Measurements from ENCODE around the gene PPP6R2. TPM values are rescaled to one million over a fixed set of nuclear protein-coding genes. Genes with fewer than 3 reads are reported as not detected.
"Not testable (repeated sequence)": the region's sequence is repeated elsewhere in the genome, so short reads cannot be mapped to it uniquely, and the experiment has no call there.

The PPP6R2 gene
- polyA plus RNA-seq, 1 experiment: 46.4 TPM

DNA sequence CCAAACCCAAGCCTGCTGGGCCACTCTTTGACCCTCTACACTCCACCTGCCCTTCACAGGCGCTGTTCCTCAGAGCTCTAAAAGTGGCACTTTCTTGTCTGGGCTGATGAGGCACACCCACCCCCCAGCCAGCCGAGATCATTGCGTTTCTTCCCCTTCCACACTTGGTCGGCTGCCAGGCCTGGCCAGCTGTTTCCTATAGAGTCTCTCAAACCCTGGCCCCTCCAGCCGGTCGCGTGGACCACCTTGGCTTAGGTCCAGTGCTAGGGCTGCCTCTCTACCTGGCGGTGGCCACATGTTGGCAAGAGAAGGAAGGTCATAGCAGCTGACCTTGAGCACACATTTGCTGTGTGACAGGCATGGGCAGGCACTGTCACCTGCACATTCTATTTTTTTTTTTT is 60.6 kb downstream of the PPP6R2 start:
- peaks cover 8% of the 10 kb centered on the region; the same call in 1 of the 2 replicates for H3K36me3 ChIP-seq (ENCODE audit: control insufficient read depth, insufficient read depth, low read length)
- H3K27me3 ChIP-seq (ENCODE audit: control insufficient read depth, insufficient read depth, low read length): no peaks in the 10 kb centered on the region
- POLR2A ChIA-PET: interaction anchor here (0.6 kb wide), 1 partner anchor 18 kb away, joined by 14 read pairs; no protein-coding TSS in a partner anchor
- no peak for TF ChIP-seq CTCF (IDR thresholded peaks at IDR 0.05; ENCODE audit: insufficient read depth, low read depth, low read length)
- CTCF ChIA-PET: no interaction called here
- no peak for DNase-seq (ENCODE audit: low read depth)
- no peak overlapping the region for H3K4me3 ChIP-seq (ENCODE audit: low read depth, low read length)

DNA sequence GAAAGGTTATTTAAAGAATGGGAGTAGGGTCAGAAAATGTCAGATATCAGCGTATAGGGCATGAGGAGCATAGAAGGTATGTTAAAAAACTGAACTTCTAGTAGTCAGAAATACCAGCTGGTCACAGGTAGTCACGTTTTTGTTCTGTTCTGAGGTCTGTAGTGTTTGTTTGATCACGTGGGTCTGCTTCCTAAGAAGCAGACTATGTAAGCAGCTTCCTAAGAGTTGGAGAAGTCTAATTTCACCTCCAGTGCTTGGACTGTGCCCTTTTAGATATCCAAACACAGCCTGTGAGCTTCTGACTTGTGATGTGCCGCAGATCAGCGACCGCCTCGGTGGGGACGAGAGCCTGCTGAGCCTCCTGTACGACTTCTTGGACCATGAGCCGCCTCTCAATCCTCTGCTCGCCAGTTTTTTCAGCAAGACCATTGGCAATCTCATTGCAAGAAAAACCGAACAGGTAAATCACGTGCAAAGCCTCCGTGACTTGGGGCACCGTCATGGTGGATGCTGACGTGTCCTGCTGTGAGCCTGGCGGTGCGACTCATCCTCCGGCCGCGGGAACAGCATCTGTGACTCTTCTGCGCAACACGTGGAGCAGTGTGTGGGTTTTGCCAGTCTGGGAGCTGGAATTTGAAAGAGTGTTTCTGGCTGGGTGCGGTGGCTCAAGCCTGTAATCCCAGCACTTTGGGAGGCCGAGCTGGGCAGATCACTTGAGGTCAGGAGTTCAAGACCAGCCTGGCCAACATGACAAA is 63.5 kb downstream of the PPP6R2 start:
- no peak overlapping the region for H3K4me3 ChIP-seq (ENCODE audit: low read depth, low read length)
- H3K36me3 ChIP-seq (ENCODE audit: control insufficient read depth, insufficient read depth, low read length): peaks cover 6% of the 10 kb centered on the region; the same call in 1 of the 2 replicates
- no peak for DNase-seq (ENCODE audit: low read depth)
- TF ChIP-seq CTCF (IDR thresholded peaks at IDR 0.05; ENCODE audit: insufficient read depth, low read depth, low read length): no peak
- no peaks in the 10 kb centered on the region for H3K27me3 ChIP-seq (ENCODE audit: control insufficient read depth, insufficient read depth, low read length)
- ChIA-PET CTCF (interaction anchor here (0.8 kb wide), 1 partner anchor 22 kb away, joined by 3 read pairs; no protein-coding TSS in a partner anchor), POLR2A (no interaction called here)

DNA sequence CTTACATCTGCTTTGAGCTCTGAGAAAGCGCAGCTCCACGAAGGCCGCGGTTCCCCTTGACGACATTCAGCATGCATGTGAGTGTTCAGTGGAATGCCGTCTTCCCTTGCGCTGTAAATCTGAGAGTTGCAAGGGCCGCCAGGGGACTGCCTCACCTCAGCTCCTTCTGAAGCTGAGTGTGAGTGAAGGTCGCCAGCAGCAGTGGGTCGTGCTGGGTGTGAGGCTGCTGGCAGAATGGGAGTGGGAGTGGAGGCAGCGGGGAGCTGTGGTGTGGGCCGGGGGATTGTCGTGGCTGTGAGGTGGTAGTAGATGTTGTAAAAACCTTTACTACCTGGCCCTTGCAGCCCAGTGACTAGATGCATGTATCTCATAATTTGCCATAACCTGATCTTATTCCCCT is 65.2 kb downstream of the PPP6R2 start:
- Histone ChIP-seq H3K36me3 (ENCODE audit: control insufficient read depth, insufficient read depth, low read length) (peaks cover 6% of the 10 kb centered on the region; the same call in 1 of the 2 replicates), H3K27me3 (ENCODE audit: control insufficient read depth, insufficient read depth, low read length) (no peaks in the 10 kb centered on the region), H3K4me3 (ENCODE audit: low read depth, low read length) (no peak overlapping the region)
- ChIA-PET POLR2A (no interaction called here), CTCF (interaction anchor here (1.4 kb wide), 1 partner anchor 118 kb away, joined by 5 read pairs; no protein-coding TSS in a partner anchor)
- DNase-seq (ENCODE audit: low read depth): no peak
- no peak for TF ChIP-seq CTCF (IDR thresholded peaks at IDR 0.05; ENCODE audit: insufficient read depth, low read depth, low read length)

GRCh38 chr22:50408954-50409353 is 65.8 kb downstream of the PPP6R2 start:
- not testable (repeated sequence) for H3K4me3 ChIP-seq (ENCODE audit: low read depth, low read length)

DNA sequence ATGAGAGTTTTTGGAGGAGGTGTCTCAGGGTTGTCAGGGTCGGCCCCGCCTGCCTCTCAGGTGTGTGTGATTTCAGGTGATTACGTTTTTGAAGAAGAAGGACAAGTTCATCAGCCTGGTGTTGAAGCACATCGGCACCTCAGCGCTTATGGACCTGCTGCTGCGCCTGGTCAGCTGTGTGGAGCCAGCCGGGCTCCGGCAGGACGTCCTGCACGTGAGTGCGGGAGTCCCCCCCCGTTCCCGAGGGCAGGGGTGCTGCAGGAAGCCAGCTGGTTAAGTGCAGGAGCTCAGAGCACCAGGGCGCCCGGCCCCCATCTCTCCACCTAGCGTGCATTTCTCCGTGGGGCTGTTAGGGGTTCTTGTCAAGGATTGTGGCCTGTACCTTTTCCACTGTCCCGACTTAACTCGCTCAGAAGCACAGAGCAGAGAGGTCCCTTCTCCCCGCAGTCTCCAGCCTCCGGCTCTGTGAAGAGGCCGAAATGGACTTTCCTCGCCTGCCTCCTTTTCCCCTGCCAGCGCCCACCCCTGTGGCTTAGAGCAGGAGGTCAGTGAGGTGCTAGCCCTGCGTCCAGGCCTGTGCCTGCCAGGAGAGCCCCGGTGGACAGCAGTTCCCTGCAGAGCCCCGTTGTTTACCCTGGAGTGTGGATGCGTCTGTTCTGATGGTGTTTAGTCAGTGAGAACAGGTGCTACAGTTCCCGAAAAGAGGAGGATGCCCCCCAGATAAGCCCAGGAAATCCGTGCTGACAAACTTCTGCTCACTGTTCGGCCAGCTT is 71.5 kb downstream of the PPP6R2 start:
- ChIA-PET CTCF (interaction anchor here (1.1 kb wide), 1 partner anchor 57 kb away, joined by 3 read pairs; no protein-coding TSS in a partner anchor), POLR2A (no interaction called here)
- H3K27me3 ChIP-seq (ENCODE audit: control insufficient read depth, insufficient read depth, low read length): no peaks in the 10 kb centered on the region
- TF ChIP-seq CTCF (IDR thresholded peaks at IDR 0.05; ENCODE audit: insufficient read depth, low read depth, low read length): no peak
- no peak for DNase-seq (ENCODE audit: low read depth)
- peaks cover 45% of the 10 kb centered on the region for H3K36me3 ChIP-seq (ENCODE audit: control insufficient read depth, insufficient read depth, low read length)
- H3K4me3 ChIP-seq (ENCODE audit: low read depth, low read length): no peak overlapping the region

More at GRCh38 chr22:50408954-50409353, 65.8 kb downstream of the PPP6R2 start:
- POLR2A ChIA-PET; H3K27me3 ChIP-seq (ENCODE audit: control insufficient read depth, insufficient read depth, low read length); DNase-seq (ENCODE audit: low read depth); H3K36me3 ChIP-seq (ENCODE audit: control insufficient read depth, insufficient read depth, low read length): not testable (repeated sequence)
- CTCF ChIA-PET: interaction anchor here (1.4 kb wide), 1 partner anchor 117 kb away, joined by 5 read pairs; no protein-coding TSS in a partner anchor

Measured in BJ (cell line).